T-cell (primary cell): ENCODE results near the gene MCAT. TPM values are rescaled to one million over a fixed set of nuclear protein-coding genes. Genes with fewer than 3 reads are reported as not detected.
"Not testable (repeated sequence)": the region's sequence is repeated elsewhere in the genome, so short reads cannot be mapped to it uniquely, and the experiment has no call there.

Experiments
- ATAC-seq, 4 experiments: fragments of 200-7000 bp in 3 of 4; fragments of 150-1000 bp in 1 of 4; cut with Tn5 transposase; replicated peaks in 1 of 4; 1 replicate in 3 of 4; 2 replicates in 1 of 4; pipeline ENCODE4 v1.10.0; 2021; ENCODE audit warnings: moderate library complexity in 3 of 4, mild to moderate bottlenecking in 2 of 4, moderate number of reproducible peaks in 1 of 4
- CTCF ChIA-PET, 2 donors: fragments of 300-600 bp; sonication (Branson Sonifier 250); formaldehyde crosslinking; loops; one replicate each; lab custom pipeline; 2022; ENCODE audit warnings: antibody characterized with exemption in 2 of 2; lab: Charles Lee
- POLR2A ChIA-PET, 2 donors: fragments of 300-600 bp; sonication (Branson Sonifier 250); formaldehyde crosslinking; loops; one replicate each; lab custom pipeline; 2022; ENCODE audit warnings: antibody characterized with exemption in 2 of 2; lab: Charles Lee
- DNase-seq, 35 experiments: peaks; one replicate each; pipeline versions ENCODE4 v3.0.0 to v3.0.0-alpha.2; 2013 to 2023
- H3K27ac ChIP-seq: one replicate; pipeline ENCODE4 v1.5.1; 2013; ENCODE audit warnings: low read length
- H3K27me3 ChIP-seq, 2 experiments: replicated peaks in 1 of 2; 1 replicate in 1 of 2; 2 replicates in 1 of 2; pipeline versions ENCODE4 v1.6.1 to v1.7.0; 2013; ENCODE audit warnings: low read length in 1 of 2, mixed read lengths in 1 of 2; ENCODE audit not compliant: control insufficient read depth in 2 of 2, insufficient read depth in 2 of 2; ENCODE audit errors: extremely low read depth in 1 of 2
- H3K36me3 ChIP-seq, 2 donors: 1 replicate in 1 of 2; 2 replicates in 1 of 2; pipeline versions ENCODE4 v1.6.1 to v1.7.0; 2013; ENCODE audit warnings: low read length in 1 of 2; ENCODE audit not compliant: control insufficient read depth in 2 of 2, insufficient read depth in 1 of 2; ENCODE audit errors: extremely low read depth in 1 of 2
- H3K4me1 ChIP-seq, 2 experiments: 1 replicate in 1 of 2; 2 replicates in 1 of 2; pipeline versions ENCODE4 v1.6.1 to v1.7.0; 2013; ENCODE audit warnings: low read length in 2 of 2, mixed read lengths in 1 of 2; ENCODE audit not compliant: insufficient read depth in 2 of 2, control insufficient read depth in 1 of 2; ENCODE audit errors: extremely low read depth in 1 of 2
- H3K4me3 ChIP-seq, 2 donors: 1 replicate in 1 of 2; 2 replicates in 1 of 2; pipeline versions ENCODE4 v1.5.1 to v1.7.0; 2013; ENCODE audit warnings: mild to moderate bottlenecking in 2 of 2, low read length in 1 of 2, moderate library complexity in 1 of 2; ENCODE audit not compliant: control insufficient read depth in 1 of 2; ENCODE audit errors: extremely low read depth in 1 of 2
- H3K9me3 ChIP-seq: 2 replicates; pipeline ENCODE4 v1.7.0; 2013
- H3K27ac Mint-ChIP-seq, 2 donors: one replicate each; pipeline ENCODE4 v1.8.0; 2020 to 2021; ENCODE audit warnings: mild to moderate bottlenecking in 2 of 2, mixed read lengths in 2 of 2
- H3K27me3 Mint-ChIP-seq, 2 donors: one replicate each; pipeline ENCODE4 v1.8.0; 2021 to 2022; ENCODE audit warnings: mixed read lengths in 2 of 2
- H3K36me3 Mint-ChIP-seq: one replicate; pipeline ENCODE4 v1.8.0; 2021; ENCODE audit warnings: mixed read lengths
- H3K4me1 Mint-ChIP-seq, 3 donors: one replicate each; pipeline ENCODE4 v1.8.0; 2020 to 2022; ENCODE audit warnings: mixed read lengths in 3 of 3, mild to moderate bottlenecking in 1 of 3
- H3K4me3 Mint-ChIP-seq, 3 donors: one replicate each; pipeline ENCODE4 v1.8.0; 2020 to 2022; ENCODE audit warnings: mild to moderate bottlenecking in 3 of 3, mixed read lengths in 3 of 3, moderate library complexity in 3 of 3
- H3K9me3 Mint-ChIP-seq, 3 donors: one replicate each; pipeline ENCODE4 v1.8.0; 2020 to 2022; ENCODE audit warnings: mixed read lengths in 3 of 3
- WGBS: methylation state at CpG from one replicate; pipeline ENCODE4 v1.1.5; 2013; ENCODE audit warnings: missing lambda C conversion rate; ENCODE audit not compliant: insufficient coverage; 5-methylcytosine and 5-hydroxymethylcytosine counted together
- total RNA-seq, 35 experiments: library from RNA in 6 of 35; stranded (reverse) in 6 of 35; fragments of 120-200 nt in 1 of 35; gene quantifications; one replicate each; pipeline versions ENCODE4 v1.2.1 to v1.2.4 and lab custom pipeline; 2013 to 2026

Gene MCAT
- total RNA-seq, 5 donors from 2014 or later (not counting 1 experiment from before 2014, with no cell fraction given) = 6.5 to 13.3 (median 10.6) TPM

- peaks cover 3 to 27% of the 10 kb centered on the region in 2 experiments for H3K4me1 ChIP-seq
- not testable (repeated sequence) for H3K9me3 Mint-ChIP-seq, H3K27ac ChIP-seq, H3K36me3 ChIP-seq, H3K4me3 Mint-ChIP-seq, H3K27me3 ChIP-seq, H3K4me3 ChIP-seq, DNase-seq, ATAC-seq, H3K27ac Mint-ChIP-seq, H3K9me3 ChIP-seq, H3K36me3 Mint-ChIP-seq, H3K27me3 Mint-ChIP-seq
- ChIA-PET POLR2A (interaction anchor here in 1 of 2 donors (0.7 kb wide), 1 partner anchor 77 kb away, joined by 4 read pairs; no protein-coding TSS in a partner anchor), CTCF (interaction anchor here in 1 of 2 donors (0.6 kb wide), 1 partner anchor 1072 kb away, joined by 3 read pairs; no protein-coding TSS in a partner anchor)
- peaks cover 22 to 36% (median 34%) of the 10 kb centered on the region in 3 donors for H3K4me1 Mint-ChIP-seq
- 98% methylated on average over 5 of the region's 8 CpGs for WGBS
These were observed 2.2 kb upstream of the MCAT start for GRCh38 chr22:43145371-43145770.

- DNase-seq (no peak), ATAC-seq (no peak)
- Histone ChIP-seq H3K27me3 (peaks cover 0 to 9% of the 10 kb centered on the region in 2 experiments), H3K36me3 (peaks cover 6% of the 10 kb centered on the region in 2 donors), H3K9me3 (no peaks in the 10 kb centered on the region), H3K4me1 (peaks cover 3 to 27% of the 10 kb centered on the region in 2 experiments), H3K27ac (no peak overlapping the region), H3K4me3 (no peak overlapping the region)
- H3K27me3 Mint-ChIP-seq = no peaks in the 10 kb centered on the region
- no peaks in the 10 kb centered on the region for H3K9me3 Mint-ChIP-seq
- CTCF ChIA-PET = interaction anchor here in 1 of 2 donors (0.7 kb wide), 1 partner anchor 13 kb away, joined by 4 read pairs; no protein-coding TSS in a partner anchor
- H3K36me3 Mint-ChIP-seq = peaks cover 10% of the 10 kb centered on the region
- POLR2A ChIA-PET = interaction anchor here in 1 of 2 donors (0.7 kb wide), 1 partner anchor 77 kb away, joined by 4 read pairs; no protein-coding TSS in a partner anchor
- peaks cover 22 to 35% (median 34%) of the 10 kb centered on the region in 3 donors for H3K4me1 Mint-ChIP-seq
- no peak overlapping the region for H3K27ac Mint-ChIP-seq
- no CpG with 5 or more reads among the region's 3 CpGs for WGBS
- peak overlapping the region in 1 of 3 donors; percentile 34 for H3K4me3 Mint-ChIP-seq
These were observed 1.8 kb upstream of the MCAT start for GRCh38 chr22:43144949-43145348.

- POLR2A ChIA-PET = no interaction called here
- ATAC-seq = no peak
- no peak overlapping the region for H3K4me3 Mint-ChIP-seq
- peaks cover 4 to 14% (median 13%) of the 10 kb centered on the region in 3 donors for H3K4me1 Mint-ChIP-seq
- Histone ChIP-seq H3K36me3 (peaks cover 27 to 53% of the 10 kb centered on the region in 2 donors), H3K9me3 (no peaks in the 10 kb centered on the region), H3K4me1 (peaks cover 0 to 7% of the 10 kb centered on the region in 2 experiments), H3K4me3 (no peak overlapping the region), H3K27me3 (no peaks in the 10 kb centered on the region), H3K27ac (no peak overlapping the region)
- 85% methylated on average over 9 of the region's 10 CpGs for WGBS
- no peak for DNase-seq
- H3K9me3 Mint-ChIP-seq = no peaks in the 10 kb centered on the region
- no peaks in the 10 kb centered on the region for H3K27me3 Mint-ChIP-seq
- peaks cover 40% of the 10 kb centered on the region for H3K36me3 Mint-ChIP-seq
- no peak overlapping the region for H3K27ac Mint-ChIP-seq
- CTCF ChIA-PET = no interaction called here
These were observed 6.4 kb downstream of the MCAT start for GRCh38 chr22:43136801-43137200.

- Mint-ChIP-seq H3K27me3 (no peaks in the 10 kb centered on the region), H3K9me3 (no peaks in the 10 kb centered on the region), H3K36me3 (peaks cover 44% of the 10 kb centered on the region), H3K4me1 (peaks cover 4 to 10% (median 9%) of the 10 kb centered on the region in 3 donors), H3K27ac (no peak overlapping the region), H3K4me3 (no peak overlapping the region)
- POLR2A ChIA-PET = no interaction called here
- WGBS = 52% methylated on average over 8 of the region's 9 CpGs
- Histone ChIP-seq H3K27ac (no peak overlapping the region), H3K4me3 (no peak overlapping the region), H3K27me3 (no peaks in the 10 kb centered on the region), H3K9me3 (no peaks in the 10 kb centered on the region), H3K36me3 (peaks cover 27 to 56% of the 10 kb centered on the region in 2 donors), H3K4me1 (peaks cover 0 to 7% of the 10 kb centered on the region in 2 experiments)
- CTCF ChIA-PET = no interaction called here
- peak; percentile 45 to 75 (median 68) for ATAC-seq
- peak in 23 of 35 experiments; percentile 13 to 60 (median 27) for DNase-seq
These were observed 6.9 kb downstream of the MCAT start for GRCh38 chr22:43136255-43136654.

- ATAC-seq (no peak), DNase-seq (no peak)
- Mint-ChIP-seq H3K27me3 (no peaks in the 10 kb centered on the region), H3K4me3 (no peak overlapping the region), H3K9me3 (no peaks in the 10 kb centered on the region), H3K36me3 (peaks cover 38% of the 10 kb centered on the region), H3K27ac (no peak overlapping the region), H3K4me1 (peaks cover 0 to 5% (median 4%) of the 10 kb centered on the region in 3 donors)
- H3K36me3 ChIP-seq = peaks cover 21 to 53% of the 10 kb centered on the region in 2 donors
- ChIA-PET POLR2A (no interaction called here), CTCF (interaction anchor here in 1 of 2 donors (0.9 kb wide), 1 partner anchor 11 kb away, joined by 3 read pairs; no protein-coding TSS in a partner anchor)
- H3K27ac ChIP-seq = no peak overlapping the region
- no peak overlapping the region for H3K4me3 ChIP-seq
- 76% methylated on average over 3 of the region's 5 CpGs for WGBS
- no peaks in the 10 kb centered on the region for H3K27me3 ChIP-seq
- peaks cover 0 to 4% of the 10 kb centered on the region in 2 experiments for H3K4me1 ChIP-seq
- H3K9me3 ChIP-seq = no peaks in the 10 kb centered on the region
These were observed 7.6 kb downstream of the MCAT start for GRCh38 chr22:43135565-43135964.

- CTCF ChIA-PET = no interaction called here
- POLR2A ChIA-PET = no interaction called here
- no peak for ATAC-seq
These were observed 8.6 kb downstream of the MCAT start for GRCh38 chr22:43134553-43134952.

More at GRCh38 chr22:43134553-43134952, 8.6 kb downstream of the MCAT start:
- Histone ChIP-seq H3K4me1 (peaks cover 0 to 4% of the 10 kb centered on the region in 2 experiments), H3K4me3 (no peak overlapping the region), H3K9me3 (no peaks in the 10 kb centered on the region), H3K27me3 (no peaks in the 10 kb centered on the region), H3K36me3 (peaks cover 21 to 48% of the 10 kb centered on the region in 2 donors), H3K27ac (no peak overlapping the region)
- no peaks in the 10 kb centered on the region for H3K9me3 Mint-ChIP-seq
- 100% methylated on average over 3 of the region's 4 CpGs for WGBS
- no peak overlapping the region for H3K4me3 Mint-ChIP-seq
- peaks cover 0 to 5% (median 3%) of the 10 kb centered on the region in 3 donors for H3K4me1 Mint-ChIP-seq
- H3K27me3 Mint-ChIP-seq = no peaks in the 10 kb centered on the region
- no peak for DNase-seq
- peaks cover 33% of the 10 kb centered on the region for H3K36me3 Mint-ChIP-seq
- H3K27ac Mint-ChIP-seq = no peak overlapping the region
